Stimulated activated CD4-positive, alpha-beta T cell treated with anti-CD3 and anti-CD28 coated beads, Interleukin-2, amount 100 ng/mL, for 24 hours (primary cell): ENCODE measurements around the gene TAX1BP1.

ENCODE experiments used
- DNase-seq, 2 donors: peaks; one replicate each; pipeline ENCODE4 v3.0.0-alpha.2; 2020

Gene TAX1BP1

DNA sequence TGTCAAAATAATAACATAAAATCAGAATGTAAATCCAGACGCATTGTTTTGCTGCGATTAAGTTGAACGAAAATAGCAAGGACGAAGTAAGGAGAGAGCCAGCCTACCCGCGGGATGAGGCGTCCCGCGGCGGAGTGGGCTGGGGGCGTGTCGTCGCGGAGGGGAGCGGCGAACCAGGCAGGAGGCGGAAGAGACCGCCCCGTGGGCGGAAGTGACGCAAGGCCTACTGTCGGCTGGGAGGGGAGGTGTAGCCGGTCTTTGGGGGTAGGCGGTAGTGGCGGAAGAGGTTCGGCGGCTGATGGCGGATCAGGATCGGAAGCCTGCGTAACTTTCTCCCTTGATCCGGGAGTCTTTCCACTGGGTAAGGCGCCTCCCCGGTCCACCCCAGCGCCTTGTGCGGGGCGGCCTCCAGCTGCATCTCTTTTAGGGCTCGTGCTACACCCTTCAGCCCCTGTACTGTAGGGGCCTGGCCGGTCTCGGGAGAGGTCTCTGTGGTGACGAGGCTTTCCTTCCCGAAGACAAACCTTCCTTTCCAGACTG, at the start of gene TAX1BP1:
Gene TAX1BP1 (plus strand): TSS at position 254 of the 540 bp plus-strand sequence. CDS start 8,363 bp downstream, outside the sequence.
- peak; percentile 95 for DNase-seq

DNA sequence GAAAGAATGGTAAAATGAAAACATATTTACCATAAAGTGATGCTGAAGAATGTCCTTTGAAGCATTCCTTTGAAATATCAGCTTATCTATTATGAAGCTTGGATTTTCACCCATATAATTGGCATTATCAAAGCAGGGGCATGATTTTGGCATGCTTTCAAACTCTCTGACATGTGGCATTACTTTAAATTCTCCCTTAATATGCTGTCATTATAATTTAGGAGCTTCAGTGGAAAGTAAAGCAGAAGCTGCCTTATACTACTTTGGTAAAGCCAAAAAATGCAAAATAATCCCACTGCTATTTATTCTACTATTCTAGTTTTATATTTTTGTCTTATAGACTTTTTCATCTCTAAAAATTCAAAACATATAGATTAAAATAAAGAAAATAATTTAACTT, 49.3 kb upstream of the TAX1BP1 start:
- no peak for DNase-seq

DNA sequence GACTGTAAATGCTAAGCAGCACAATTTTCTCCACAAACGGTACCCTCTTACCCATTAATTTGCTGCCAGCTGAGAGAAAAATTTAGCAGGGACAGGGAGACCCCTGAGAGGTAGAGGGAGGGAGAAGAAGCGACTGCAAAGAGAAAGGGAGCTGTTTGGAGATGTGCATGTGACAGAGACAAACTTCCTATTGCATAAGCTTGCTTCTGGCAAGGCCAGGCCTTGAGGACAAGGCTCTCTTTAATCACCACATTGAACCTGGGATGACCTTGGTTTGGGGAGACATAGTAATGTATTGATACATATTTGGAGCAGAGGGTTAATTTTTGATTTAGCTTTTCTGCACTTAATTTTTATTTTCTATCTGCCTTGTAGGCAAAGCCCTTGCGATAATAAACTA, 46.2 kb upstream of the TAX1BP1 start:
- DNase-seq = no peak

DNA sequence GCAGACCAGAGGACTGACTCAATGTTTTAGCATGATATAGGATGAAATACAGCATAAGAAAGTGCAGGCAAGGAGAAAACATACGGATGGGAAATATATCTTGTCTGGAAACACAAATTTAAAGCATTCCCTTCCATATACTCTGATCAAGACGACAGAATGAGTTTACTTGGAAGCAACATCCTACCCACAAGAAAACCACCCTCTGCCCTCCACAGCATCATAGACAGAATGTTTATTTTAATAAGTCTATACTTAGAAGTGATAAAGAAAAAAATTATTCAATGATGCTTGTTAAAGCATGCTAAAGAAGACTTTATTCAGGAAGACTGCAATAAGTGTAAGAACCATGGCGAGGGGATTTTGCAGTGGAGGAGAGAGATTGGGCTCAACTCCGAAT, 44.9 kb upstream of the TAX1BP1 start:
- DNase-seq = no peak

DNA sequence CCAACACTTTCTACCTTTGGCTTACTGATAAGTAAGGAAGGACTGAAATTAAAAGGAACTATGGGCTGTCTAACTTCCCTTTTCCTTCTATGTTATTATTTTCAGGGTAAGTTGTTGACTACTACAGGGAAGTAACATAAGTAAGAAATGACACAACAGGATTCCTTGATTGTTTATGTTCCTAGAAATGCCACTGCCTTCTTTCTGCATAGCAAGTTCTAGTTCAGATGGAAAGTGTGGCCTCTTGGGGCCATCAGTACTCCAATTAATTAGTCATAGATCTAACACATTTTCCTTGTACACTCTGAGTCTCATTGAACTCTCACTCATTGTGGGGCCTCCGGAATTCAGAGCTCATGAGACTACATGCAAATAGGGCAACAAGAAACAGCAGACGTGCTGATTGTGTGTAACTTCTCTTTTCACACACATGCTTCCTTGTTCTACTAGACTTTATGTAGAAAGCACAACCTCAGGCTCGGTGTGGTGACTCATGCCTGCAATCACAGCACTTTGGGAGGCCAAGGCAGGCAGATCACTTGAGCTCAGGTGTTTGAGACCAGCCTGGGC, 42.0 kb upstream of the TAX1BP1 start:
- DNase-seq = no peak

DNA sequence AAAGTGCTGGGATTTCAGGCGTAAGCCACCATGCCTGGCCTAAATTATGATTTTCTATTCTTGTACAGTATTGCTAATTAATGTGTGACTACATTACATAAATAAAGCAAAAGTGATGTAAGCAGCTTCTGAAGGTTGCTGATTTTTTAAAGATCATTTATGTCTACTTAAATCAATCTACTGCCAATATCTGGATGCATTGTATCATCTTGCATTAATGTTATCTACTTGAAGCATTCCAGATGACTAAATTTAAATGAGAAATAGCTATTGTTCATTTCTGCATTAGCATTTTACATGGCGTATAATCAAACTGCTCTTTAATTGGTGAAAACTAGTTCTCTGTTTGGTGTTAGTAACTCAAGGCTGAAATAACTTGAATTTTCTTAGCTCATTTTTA, 40.2 kb upstream of the TAX1BP1 start:
- DNase-seq = no peak

DNA sequence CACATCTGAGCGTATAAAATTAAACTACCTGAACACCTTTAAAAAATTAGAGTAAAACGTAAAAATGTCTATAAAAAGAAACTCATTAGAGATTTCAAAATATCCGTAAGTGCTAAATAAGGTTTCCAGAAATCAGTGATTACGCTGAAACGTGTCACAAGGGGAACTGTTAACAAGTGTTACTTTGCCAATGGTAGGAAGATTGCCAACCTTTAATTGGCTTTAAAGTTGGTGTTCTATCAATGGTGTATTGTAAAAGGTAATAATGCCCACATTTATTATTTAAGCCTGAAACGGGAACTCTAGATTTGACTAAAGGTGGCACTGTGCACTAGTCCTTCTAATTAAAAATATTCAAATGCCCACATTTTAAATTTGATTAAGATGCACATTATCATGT, 39.5 kb upstream of the TAX1BP1 start:
- DNase-seq = no peak

DNA sequence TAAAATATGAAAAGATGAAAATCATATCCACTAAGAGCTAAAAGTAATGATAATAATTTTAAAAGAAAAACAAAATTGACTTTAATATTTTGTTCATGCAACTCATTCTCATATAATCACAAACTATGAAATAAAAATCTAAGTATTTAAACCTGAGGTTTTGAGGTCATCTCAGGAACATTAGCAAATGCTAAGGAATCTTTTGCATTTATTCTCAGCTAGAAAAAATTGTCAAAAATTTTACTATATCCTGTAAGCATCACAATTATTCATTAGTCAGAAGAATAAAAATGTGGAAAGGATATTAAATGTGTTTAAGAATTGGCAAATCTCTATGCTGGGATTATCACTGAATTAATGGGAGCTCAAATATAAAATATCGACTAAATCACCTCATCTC, 36.8 kb upstream of the TAX1BP1 start:
- no peak for DNase-seq

DNA sequence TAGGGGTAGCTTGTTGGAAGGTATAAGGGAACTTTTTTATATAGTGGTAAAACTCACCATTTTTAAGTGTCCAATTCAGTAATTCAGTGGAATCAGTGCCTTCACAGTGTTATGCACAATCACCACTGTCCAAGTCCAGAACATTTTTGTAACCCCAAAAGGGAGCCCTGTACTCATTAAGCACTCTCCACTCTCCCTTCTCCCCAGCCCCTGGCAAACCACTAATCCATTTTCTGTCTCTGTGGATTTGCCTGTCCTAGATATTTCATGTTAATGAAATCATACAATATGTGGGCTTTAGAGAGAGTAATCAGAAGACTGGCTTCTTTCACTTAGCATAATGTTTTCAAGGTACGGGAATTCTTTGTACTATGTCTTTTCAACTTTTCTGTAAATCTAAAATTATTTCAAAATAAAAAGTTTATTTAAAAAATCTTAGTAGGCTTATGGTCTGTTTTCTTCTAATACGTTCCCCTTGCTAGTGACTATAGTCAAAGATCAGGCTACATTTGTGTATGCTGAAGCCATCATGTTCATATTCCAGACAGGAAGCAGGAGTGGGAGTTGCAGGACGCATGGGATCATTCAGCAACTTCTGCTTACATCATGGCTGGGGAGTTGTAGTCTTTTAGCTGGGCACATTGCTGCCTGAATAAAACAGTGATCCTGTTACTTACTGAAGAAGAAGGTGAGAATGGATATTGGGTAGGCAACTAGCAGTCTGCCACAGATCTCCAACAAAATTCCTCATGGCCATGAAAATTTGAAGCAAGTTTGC, 35.4 kb upstream of the TAX1BP1 start:
- no peak for DNase-seq

DNA sequence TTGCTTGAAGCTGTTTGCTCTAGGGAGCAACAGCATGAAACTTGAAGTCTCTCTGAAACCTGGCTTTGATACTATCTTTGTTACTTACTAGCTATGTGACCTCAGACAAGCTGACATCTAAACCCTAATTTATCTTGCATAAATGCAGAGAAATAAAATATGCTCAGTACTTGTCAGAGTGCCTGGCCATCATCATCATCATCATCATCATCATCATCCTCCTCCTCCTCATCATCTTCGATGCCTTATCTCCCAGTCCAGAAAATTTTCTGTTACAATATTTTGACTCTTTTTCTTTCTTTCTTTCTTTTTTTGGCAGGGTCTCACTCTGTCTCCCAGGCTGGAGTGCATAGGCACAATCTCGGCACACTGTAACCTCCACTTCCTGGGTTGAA, 34.8 kb upstream of the TAX1BP1 start:
- no peak for DNase-seq

DNA sequence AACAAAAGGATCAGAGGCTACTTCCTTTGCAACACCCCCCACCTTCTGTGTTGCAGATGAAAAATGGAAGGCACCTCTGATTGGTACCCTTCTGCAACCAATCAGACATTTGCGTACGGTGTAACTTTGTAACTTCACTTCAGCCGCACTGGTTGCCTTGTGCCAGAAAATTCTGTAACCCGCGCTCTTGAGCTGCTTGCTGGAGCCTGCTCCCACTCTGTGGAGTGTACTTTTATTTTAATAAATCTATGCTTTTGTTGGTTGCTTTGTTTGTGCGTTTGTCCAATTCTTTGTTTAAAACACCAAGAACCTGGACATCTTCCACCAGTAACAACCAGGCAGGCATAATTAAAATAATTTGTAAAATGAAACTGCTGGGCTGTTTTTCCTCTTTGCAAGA, 31.5 kb upstream of the TAX1BP1 start:
- no peak for DNase-seq

DNA sequence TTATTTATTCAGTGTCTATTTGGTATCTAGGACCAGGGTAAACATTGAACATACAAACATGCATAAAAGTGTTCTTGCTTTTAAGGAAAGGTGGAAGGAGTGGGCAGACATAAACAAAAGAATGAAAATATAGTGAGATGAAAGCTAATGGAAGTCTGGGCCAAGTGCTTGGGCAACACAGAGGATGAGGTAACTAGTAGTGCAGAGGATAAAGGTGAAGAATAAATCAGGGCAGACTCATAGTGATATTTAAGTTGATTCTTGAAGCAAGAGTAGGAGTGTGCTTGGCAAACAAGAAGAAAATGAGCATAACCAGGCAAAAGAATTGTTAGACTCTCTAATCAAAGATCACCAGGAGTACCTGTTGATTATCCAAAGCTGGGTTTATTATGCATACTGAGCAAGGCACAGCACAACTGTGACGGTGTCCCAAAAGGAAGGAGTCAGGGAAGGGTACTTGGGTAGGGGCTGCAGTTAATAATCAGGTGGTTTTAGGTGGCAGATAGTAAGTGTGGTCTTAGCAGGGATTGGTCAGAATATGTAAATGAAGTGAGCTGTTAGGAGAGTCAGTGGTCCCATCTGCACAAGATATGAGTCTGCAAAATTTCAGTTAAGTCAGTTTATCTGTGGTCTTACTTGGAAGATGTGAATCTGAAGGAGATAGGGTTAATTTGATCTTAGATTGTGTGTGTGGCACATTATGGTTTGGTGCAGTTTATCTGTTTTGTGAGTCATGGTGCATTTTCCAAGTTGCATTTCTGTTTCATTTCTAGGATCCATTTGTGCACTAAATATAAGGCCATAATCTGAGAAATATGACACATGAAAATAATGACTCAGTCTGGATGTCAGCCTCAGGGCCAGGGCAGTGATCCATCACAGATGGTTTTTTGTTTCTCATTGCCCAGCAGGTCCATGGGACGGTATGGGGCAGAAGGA, 30.6 kb upstream of the TAX1BP1 start:
- no peak for DNase-seq

DNA sequence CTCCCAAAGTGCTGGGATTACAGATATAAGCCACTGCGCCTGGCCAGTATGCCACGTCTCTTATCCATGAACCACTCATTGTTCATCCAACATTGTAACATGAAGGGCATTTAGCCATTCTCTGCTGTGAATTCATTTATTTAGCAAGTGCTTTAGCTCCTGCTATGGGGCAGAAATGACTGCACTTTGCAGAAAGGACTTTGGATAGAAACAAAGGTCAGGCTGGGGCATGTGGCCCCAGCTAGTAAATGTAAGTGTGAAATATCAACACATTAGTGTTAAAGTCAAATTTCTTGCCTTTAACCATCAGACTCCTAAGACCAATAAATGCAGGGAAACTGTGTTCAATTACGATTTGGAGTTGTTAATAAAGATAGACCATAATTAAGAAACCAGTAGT, 27.7 kb upstream of the TAX1BP1 start:
- DNase-seq = no peak

DNA sequence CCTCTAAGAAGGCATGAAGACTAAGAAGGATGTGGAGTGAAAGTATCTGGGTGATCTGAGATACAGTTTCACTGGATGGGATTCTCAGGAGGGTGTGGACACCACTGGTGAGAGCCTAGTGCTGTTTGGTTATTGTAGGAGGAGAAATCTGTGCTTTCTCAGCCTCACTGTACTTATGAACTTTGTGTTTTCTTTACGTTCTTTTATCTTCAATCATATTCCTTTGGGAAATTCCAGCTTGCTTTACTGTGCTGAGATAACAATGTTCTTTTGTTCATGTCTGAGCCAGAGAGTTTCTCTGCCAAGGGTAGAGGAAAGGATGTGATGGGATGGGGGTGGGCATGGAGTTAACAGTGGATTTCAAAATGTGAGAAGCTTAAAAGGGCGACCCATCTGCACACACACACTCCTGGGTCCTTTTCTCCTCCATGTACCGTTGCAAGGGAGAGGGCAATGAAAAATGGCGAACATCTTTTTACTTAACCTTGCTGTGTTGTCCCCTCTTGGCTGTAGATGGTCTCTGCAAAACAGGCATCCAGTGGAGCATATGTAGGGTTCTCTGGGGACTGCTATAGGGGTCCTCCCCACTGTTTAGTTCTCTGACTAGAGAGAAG, 25.0 kb upstream of the TAX1BP1 start:
- DNase-seq = no peak

DNA sequence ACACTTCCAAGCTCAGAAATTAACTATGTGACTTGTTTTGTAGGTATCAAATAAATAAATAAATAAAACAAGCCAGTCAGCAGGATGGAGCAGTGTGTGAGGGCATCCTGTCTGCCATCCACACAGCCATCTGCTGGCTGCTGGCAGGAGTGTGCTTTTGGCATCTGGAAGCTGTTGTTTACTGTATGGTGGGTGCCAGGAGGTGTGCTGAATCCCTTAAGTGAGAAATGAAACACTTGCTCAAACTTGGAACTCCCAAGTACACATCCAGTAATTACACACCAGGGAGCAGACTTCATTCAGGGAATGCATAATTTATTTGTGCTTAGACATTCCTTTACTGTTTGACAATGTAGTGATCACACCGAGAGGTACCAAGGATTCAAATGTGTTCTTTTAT, 16.9 kb upstream of the TAX1BP1 start:
- DNase-seq = no peak

DNA sequence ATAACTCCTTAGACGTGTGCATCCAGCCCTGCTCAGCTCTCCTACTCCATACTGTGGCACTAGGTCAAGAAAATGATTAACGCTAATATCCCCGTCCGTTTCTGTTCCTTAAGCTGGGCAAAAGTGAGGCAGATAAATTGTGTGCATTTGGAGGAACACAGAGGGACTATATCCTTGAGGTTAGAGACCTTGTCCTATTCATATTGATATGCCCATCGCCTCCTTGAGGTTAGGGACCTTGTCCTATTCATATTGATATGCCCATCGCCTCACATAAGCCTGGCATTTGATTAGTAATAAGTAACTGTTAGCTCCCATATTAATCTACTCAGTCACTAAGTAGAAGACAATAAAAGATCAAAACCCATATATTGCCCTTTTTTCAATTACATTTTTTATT, 12.9 kb upstream of the TAX1BP1 start:
- no peak for DNase-seq

DNA sequence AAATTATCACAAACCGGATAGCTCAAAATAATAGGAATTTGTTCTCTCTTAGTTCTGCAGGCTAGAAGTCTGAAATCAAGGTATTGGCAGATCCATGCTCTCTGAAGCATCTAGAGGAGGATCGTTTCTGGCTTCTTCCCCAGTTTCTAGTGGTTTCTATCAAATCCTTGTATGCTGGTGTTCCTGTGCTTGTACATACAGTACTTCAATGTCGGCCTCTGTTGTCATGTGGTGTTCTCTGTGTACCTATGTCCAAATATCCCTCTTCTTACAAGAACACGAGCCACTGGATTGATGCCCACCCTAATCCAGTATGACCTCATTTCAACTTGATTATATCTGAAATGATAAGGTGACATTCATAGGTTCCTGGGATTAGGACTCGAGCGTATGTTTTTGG, 9.8 kb upstream of the TAX1BP1 start:
- no peak for DNase-seq

DNA sequence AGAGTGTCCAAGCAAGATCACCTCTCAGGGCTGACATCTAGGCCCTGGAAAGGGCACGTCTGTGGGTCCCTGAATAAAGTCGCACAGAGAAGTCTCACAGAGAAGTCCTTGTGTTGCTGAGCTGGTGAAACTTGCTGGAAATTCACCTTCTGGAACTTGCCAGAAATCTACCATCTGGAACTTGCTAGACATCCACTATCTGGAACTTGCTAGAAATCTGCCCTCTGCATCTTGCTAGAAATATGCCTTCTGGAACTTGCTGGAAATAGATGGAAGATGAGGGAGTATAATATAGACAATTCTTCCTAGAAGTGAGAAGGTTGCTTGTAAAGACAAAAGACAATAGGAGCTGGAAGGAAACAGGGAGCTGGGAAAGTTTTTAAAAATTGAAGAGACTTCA, 5.4 kb upstream of the TAX1BP1 start:
- no peak for DNase-seq

DNA sequence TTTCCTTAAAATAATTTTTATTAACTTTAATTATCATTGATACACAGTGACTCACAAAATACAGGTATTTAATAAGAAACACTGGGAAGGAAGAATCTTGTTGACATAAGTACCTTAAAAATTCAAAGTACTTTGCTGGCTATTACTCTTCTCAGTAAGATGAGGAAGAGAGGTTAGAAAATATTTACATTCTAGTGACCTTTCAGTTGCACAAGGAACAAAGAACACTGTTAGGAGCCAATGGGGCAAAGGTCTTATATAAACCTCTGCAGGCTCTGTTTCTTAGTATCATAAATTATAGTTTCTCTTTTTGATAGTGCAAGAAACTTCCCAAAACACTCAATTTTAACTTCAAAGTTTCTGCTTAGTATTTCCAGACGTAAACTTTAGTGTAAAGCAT, 4.8 kb upstream of the TAX1BP1 start:
- DNase-seq = no peak

DNA sequence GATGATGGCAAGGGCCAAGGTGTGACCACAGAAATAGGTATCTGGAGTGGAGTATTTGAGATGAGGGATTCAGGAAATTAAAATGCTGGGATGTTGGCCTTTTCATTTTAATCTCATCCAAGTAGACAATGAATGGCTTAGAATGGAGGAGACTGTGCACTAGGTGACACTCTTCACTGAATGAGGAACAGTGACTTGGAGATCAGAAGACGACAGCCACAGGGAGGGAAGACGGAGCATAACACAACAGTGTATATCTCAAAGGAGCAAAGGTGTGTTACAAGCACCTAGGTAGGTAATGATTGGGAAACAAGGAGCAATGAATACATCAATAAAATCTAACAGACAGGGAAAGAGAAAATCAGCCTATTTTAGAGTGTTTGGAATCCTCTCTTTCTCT, 4.1 kb upstream of the TAX1BP1 start:
- DNase-seq = no peak

DNA sequence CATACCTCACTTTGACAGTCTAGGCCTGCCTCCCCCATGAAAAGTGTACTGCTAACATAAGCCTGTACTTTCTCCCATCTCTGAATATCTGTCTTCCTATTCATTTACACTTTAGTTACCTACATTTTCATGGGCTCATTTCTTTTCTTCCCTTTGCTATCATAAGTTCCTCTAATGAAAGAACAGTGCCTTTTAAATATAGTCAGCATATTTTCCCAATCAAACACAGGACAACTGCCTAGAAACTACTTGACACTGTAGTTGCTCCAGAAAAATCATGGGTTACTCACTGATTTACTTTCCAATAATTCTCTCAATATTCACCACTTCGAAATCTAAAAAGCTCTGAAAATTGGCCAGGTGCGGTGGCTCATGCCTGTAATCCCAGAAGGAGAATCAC, 2.8 kb upstream of the TAX1BP1 start:
- DNase-seq = no peak

DNA sequence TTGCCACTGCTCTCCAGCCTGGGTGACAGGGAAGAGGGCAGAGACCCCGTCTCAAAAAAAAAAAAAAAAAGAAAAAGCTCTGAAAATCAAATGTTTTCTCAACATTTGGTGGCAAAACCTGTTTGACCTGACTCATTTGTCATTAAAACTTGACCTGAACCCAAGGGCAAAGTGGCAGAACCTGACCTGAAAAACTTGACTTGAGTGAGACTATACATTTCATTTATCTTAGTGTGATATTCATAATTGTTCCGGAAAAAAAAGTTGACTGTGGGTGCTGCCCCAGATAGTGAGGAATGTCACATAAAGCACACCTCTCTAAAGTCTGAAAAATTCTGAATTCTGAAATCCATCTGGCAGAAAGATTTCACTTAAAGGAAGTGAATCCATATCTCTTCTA, 2.3 kb upstream of the TAX1BP1 start:
- DNase-seq = no peak

DNA sequence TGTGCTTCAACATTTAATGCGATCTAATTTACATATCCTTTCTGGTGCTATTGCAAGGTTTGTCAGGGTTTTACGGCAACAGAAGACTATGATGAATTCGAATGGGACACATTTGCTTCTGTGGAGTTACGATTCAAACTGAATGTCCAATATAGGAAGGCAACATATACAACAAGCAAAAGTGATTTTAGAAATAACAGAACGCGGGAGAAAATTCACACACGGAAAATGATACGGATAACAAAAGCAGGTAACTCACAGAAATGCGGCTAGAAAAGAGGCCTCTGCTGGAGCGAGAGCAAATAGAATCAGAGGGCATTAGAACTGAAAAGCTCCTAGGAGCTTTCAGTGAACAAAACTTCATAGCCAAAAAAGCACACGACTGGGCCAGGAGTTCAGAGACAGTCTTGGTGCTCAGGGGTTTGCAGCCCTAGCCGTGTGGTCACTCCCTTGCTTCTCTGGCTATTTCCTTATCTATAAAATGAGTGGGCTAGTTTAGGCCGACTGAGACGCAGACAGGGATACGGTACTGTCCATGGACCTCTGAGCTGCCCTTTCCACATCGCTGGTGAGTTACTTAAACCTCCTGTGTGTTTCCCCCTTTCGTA, 557 bp upstream of the TAX1BP1 start:
- DNase-seq = no peak
